ENCODE data around the gene CRYGD. TPM values are rescaled to one million over a fixed set of nuclear protein-coding genes. Genes with fewer than 3 reads are reported as not detected.
"Not testable (repeated sequence)": the region's sequence is repeated elsewhere in the genome, so short reads cannot be mapped to it uniquely, and the experiment has no call there.

Gene CRYGD
- total RNA-seq, 6 experiments from 2014 or later = not detected

- no peak overlapping the region for H3K4me3 Mint-ChIP-seq
- TF ChIP-seq CTCF (IDR thresholded peaks at IDR 0.05) = no peak
- H3K27me3 Mint-ChIP-seq (ENCODE audit: insufficient read depth) = peaks cover 3% of the 10 kb centered on the region
- H3K4me1 Mint-ChIP-seq (ENCODE audit: low read depth) = no peaks in the 10 kb centered on the region
- no peak for DNase-seq
- H3K9me3 Mint-ChIP-seq = peaks cover under 1% of the 10 kb centered on the region
- no peak overlapping the region for H3K27ac Mint-ChIP-seq
- H3K36me3 Mint-ChIP-seq (ENCODE audit: low read depth) = peaks cover under 1% of the 10 kb centered on the region
Measured at GRCh38 chr2:208142925-208143799, 18.8 kb upstream of the CRYGD start.

GRCh38 chr2:208142240-208142924 lies 18.1 kb upstream of the CRYGD start:
- Mint-ChIP-seq H3K9me3 (peaks cover 5% of the 10 kb centered on the region), H3K4me3 (no peak overlapping the region), H3K27me3 (ENCODE audit: insufficient read depth) (peaks cover 9% of the 10 kb centered on the region), H3K4me1 (ENCODE audit: low read depth) (no peaks in the 10 kb centered on the region), H3K27ac (no peak overlapping the region), H3K36me3 (ENCODE audit: low read depth) (peaks cover 9% of the 10 kb centered on the region)
- no peak for TF ChIP-seq CTCF (IDR thresholded peaks at IDR 0.05)
- no peak for DNase-seq

GRCh38 chr2:208139447-208139846 lies 15.1 kb upstream of the CRYGD start:
- Mint-ChIP-seq H3K27me3 (ENCODE audit: insufficient read depth) (peaks cover 9% of the 10 kb centered on the region), H3K27ac (no peak overlapping the region), H3K9me3 (peaks cover 5% of the 10 kb centered on the region), H3K36me3 (ENCODE audit: low read depth) (peaks cover 9% of the 10 kb centered on the region), H3K4me1 (ENCODE audit: low read depth) (no peaks in the 10 kb centered on the region), H3K4me3 (no peak overlapping the region)
- no peak for DNase-seq
- no peak for TF ChIP-seq CTCF (IDR thresholded peaks at IDR 0.05)

- H3K27me3 Mint-ChIP-seq (ENCODE audit: insufficient read depth); H3K27ac Mint-ChIP-seq: not testable (repeated sequence)
Measured at GRCh38 chr2:208138334-208138733, 14.0 kb upstream of the CRYGD start.

GRCh38 chr2:208136716-208137094 lies 12.4 kb upstream of the CRYGD start:
- Mint-ChIP-seq H3K27me3 (ENCODE audit: insufficient read depth) (peaks cover 8% of the 10 kb centered on the region), H3K9me3 (peaks cover 5% of the 10 kb centered on the region), H3K4me1 (ENCODE audit: low read depth) (no peaks in the 10 kb centered on the region), H3K36me3 (ENCODE audit: low read depth) (peaks cover 9% of the 10 kb centered on the region), H3K4me3 (no peak overlapping the region), H3K27ac (no peak overlapping the region)
- no peak for DNase-seq
- TF ChIP-seq CTCF (IDR thresholded peaks at IDR 0.05) = no peak

More at GRCh38 chr2:208138334-208138733, 14.0 kb upstream of the CRYGD start:
- H3K4me1 Mint-ChIP-seq (ENCODE audit: low read depth); H3K4me3 Mint-ChIP-seq; H3K36me3 Mint-ChIP-seq (ENCODE audit: low read depth); H3K9me3 Mint-ChIP-seq; DNase-seq: not testable (repeated sequence)
